Measurements from ENCODE around the gene TET3.

Gene TET3

GRCh38 chr2:74005786-74006185 lies 21.1 kb downstream of the TET3 start:
- DNase-seq (ENCODE audit: low spot score) = no peak

- DNase-seq (ENCODE audit: low spot score) = no peak
Observed at GRCh38 chr2:74006459-74006858, 21.7 kb downstream of the TET3 start.

- no peak for DNase-seq (ENCODE audit: low spot score)
Observed at GRCh38 chr2:74007121-74007520, 22.4 kb downstream of the TET3 start.

- DNase-seq (ENCODE audit: low spot score) = no peak
Observed at GRCh38 chr2:74007711-74008110, 23.0 kb downstream of the TET3 start.

- DNase-seq (ENCODE audit: low spot score) = no peak
Observed at GRCh38 chr2:74008761-74009395, 24.2 kb downstream of the TET3 start.

GRCh38 chr2:74009577-74009976 lies 24.9 kb downstream of the TET3 start:
- no peak for DNase-seq (ENCODE audit: low spot score)

GRCh38 chr2:74010087-74010541 lies 25.4 kb downstream of the TET3 start:
- no peak for DNase-seq (ENCODE audit: low spot score)

- no peak for DNase-seq (ENCODE audit: low spot score)
Observed at GRCh38 chr2:74011246-74011645, 26.5 kb downstream of the TET3 start.

GRCh38 chr2:74014813-74015212 lies 30.1 kb downstream of the TET3 start:
- DNase-seq (ENCODE audit: low spot score) = no peak

GRCh38 chr2:74017223-74017622 lies 32.5 kb downstream of the TET3 start:
- DNase-seq (ENCODE audit: low spot score) = no peak

- no peak for DNase-seq (ENCODE audit: low spot score)
Observed at GRCh38 chr2:74019516-74019915, 34.8 kb downstream of the TET3 start.

GRCh38 chr2:74020702-74021406 lies 36.1 kb downstream of the TET3 start:
- no peak for DNase-seq (ENCODE audit: low spot score)

- DNase-seq (ENCODE audit: low spot score) = no peak
Observed at GRCh38 chr2:74021407-74021755, 36.7 kb downstream of the TET3 start.

- DNase-seq (ENCODE audit: low spot score) = no peak
Observed at GRCh38 chr2:74024216-74024615, 39.5 kb downstream of the TET3 start.

- DNase-seq (ENCODE audit: low spot score) = no peak
Observed at GRCh38 chr2:74025971-74026612, 41.4 kb downstream of the TET3 start.

GRCh38 chr2:74026687-74027241 lies 42.1 kb downstream of the TET3 start:
- no peak for DNase-seq (ENCODE audit: low spot score)

GRCh38 chr2:74027496-74027895 lies 42.8 kb downstream of the TET3 start:
- DNase-seq (ENCODE audit: low spot score) = no peak

- no peak for DNase-seq (ENCODE audit: low spot score)
Observed at GRCh38 chr2:74028290-74028689, 43.6 kb downstream of the TET3 start.

- no peak for DNase-seq (ENCODE audit: low spot score)
Observed at GRCh38 chr2:74028741-74029140, 44.0 kb downstream of the TET3 start.

GRCh38 chr2:74029714-74030397 lies 45.1 kb downstream of the TET3 start:
- DNase-seq (ENCODE audit: low spot score) = no peak

GRCh38 chr2:74031221-74031620 lies 46.5 kb downstream of the TET3 start:
- DNase-seq (ENCODE audit: low spot score) = no peak

- no peak for DNase-seq (ENCODE audit: low spot score)
Observed at GRCh38 chr2:74031959-74032287, 47.2 kb downstream of the TET3 start.

- no peak for DNase-seq (ENCODE audit: low spot score)
Observed at GRCh38 chr2:74033375-74033774, 48.7 kb downstream of the TET3 start.

Measured in HuH-7.5 (cell line).